Measurements from ENCODE around the gene FGF14. TPM values are rescaled to one million over a fixed set of nuclear protein-coding genes. Genes with fewer than 3 reads are reported as not detected.

Gene FGF14
- total RNA-seq, 3 donors from 2014 or later: 0.43 to 2.5 (median 0.70) TPM

- no peak for TF ChIP-seq CTCF (IDR thresholded peaks at IDR 0.05)
- no peaks in the 10 kb centered on the region for H3K4me1 ChIP-seq (ENCODE audit: low read depth)
- no peak for ATAC-seq
- no peak overlapping the region for H3K4me3 ChIP-seq
- no peak for DNase-seq
- intact Hi-C loops (cut with DNase I, micrococcal nuclease): no loop called here
- no peaks in the 10 kb centered on the region for H3K9me3 ChIP-seq
- no peaks in the 10 kb centered on the region for H3K36me3 ChIP-seq (ENCODE audit: low read depth)
Observed at GRCh38 chr13:102380012-102380411, 21.8 kb downstream of the FGF14 start.

GRCh38 chr13:102376318-102376717 lies 25.5 kb downstream of the FGF14 start:
- DNase-seq: no peak
- no peak for TF ChIP-seq CTCF (IDR thresholded peaks at IDR 0.05)
- Histone ChIP-seq H3K36me3 (ENCODE audit: low read depth) (no peaks in the 10 kb centered on the region), H3K4me3 (no peak overlapping the region), H3K4me1 (ENCODE audit: low read depth) (no peaks in the 10 kb centered on the region), H3K9me3 (no peaks in the 10 kb centered on the region)
- intact Hi-C loops (cut with DNase I, micrococcal nuclease): no loop called here
- no peak for ATAC-seq

GRCh38 chr13:102374726-102375125 lies 27.1 kb downstream of the FGF14 start:
- TF ChIP-seq CTCF (IDR thresholded peaks at IDR 0.05): no peak
- ATAC-seq: no peak
- no peaks in the 10 kb centered on the region for H3K4me1 ChIP-seq (ENCODE audit: low read depth)
- no peaks in the 10 kb centered on the region for H3K9me3 ChIP-seq
- no peaks in the 10 kb centered on the region for H3K36me3 ChIP-seq (ENCODE audit: low read depth)
- no peak for DNase-seq
- intact Hi-C loops (cut with DNase I, micrococcal nuclease): no loop called here
- no peak overlapping the region for H3K4me3 ChIP-seq

- ATAC-seq: no peak
Observed at GRCh38 chr13:102374233-102374632, 27.6 kb downstream of the FGF14 start.

GRCh38 chr13:102373221-102373620 lies 28.6 kb downstream of the FGF14 start:
- H3K4me3 ChIP-seq: no peak overlapping the region
- DNase-seq: no peak
- ATAC-seq: no peak
- TF ChIP-seq CTCF (IDR thresholded peaks at IDR 0.05): no peak
- no peaks in the 10 kb centered on the region for H3K9me3 ChIP-seq
- intact Hi-C loops (cut with DNase I, micrococcal nuclease): no loop called here
- H3K4me1 ChIP-seq (ENCODE audit: low read depth): no peaks in the 10 kb centered on the region
- H3K36me3 ChIP-seq (ENCODE audit: low read depth): no peaks in the 10 kb centered on the region

More at GRCh38 chr13:102374233-102374632, 27.6 kb downstream of the FGF14 start:
- no peak for DNase-seq
- Histone ChIP-seq H3K36me3 (ENCODE audit: low read depth) (no peaks in the 10 kb centered on the region), H3K9me3 (no peaks in the 10 kb centered on the region), H3K4me1 (ENCODE audit: low read depth) (no peaks in the 10 kb centered on the region), H3K4me3 (no peak overlapping the region)
- no peak for TF ChIP-seq CTCF (IDR thresholded peaks at IDR 0.05)
- intact Hi-C loops (cut with DNase I, micrococcal nuclease): no loop called here

GRCh38 chr13:102369302-102369701 lies 32.5 kb downstream of the FGF14 start:
- no peak for TF ChIP-seq CTCF (IDR thresholded peaks at IDR 0.05)
- H3K4me3 ChIP-seq: no peak overlapping the region
- H3K36me3 ChIP-seq (ENCODE audit: low read depth): no peaks in the 10 kb centered on the region
- no peaks in the 10 kb centered on the region for H3K4me1 ChIP-seq (ENCODE audit: low read depth)
- H3K9me3 ChIP-seq: no peaks in the 10 kb centered on the region
- DNase-seq (no peak), ATAC-seq (no peak)
- intact Hi-C loops (cut with DNase I, micrococcal nuclease): no loop called here
